ENCODE data around the gene SLC37A2.

SLC37A2 gene

DNA sequence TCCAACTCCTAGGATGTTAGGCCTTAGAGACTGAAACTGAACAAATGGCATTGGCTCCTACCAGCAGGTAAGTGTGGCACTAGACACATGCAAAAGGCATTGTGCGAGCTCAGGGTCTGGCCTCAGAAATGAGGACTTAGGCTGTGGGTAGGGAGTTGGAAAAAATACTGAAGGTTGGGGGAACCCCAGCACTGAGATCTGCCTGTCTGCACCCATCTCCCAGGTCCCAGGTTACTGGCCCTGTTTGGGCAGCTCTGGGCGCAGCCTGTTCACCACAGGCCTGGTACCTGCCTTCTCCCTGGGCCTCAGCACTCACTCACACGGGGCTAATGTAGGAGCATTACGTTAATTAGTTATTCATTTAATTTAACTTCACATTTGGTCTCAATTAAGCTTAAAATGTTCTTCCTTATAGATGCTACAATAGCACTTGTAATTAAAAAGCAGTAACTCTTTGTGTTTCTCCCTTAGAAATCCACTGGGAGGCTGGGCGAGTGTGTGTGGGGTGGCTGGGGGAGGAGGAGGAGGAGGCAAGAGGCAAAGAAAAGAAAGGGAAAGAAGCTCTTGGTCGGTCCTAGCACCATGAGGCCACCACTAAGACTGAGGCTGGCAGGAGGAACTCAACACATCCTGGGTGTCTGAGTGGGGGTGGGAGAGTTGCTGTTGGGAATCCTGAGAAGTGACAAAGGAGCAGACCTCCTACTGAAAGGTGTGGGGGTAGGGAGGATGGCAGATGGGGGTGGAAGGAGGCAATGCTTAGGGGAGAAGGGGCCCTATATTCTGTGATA is 29.0 kb downstream of the SLC37A2 start:
- H3K27ac Mint-ChIP-seq = peak overlapping the region; percentile 56
- peaks cover 27% of the 10 kb centered on the region for H3K4me1 Mint-ChIP-seq (ENCODE audit: low read depth)
- no peak overlapping the region for H3K4me3 Mint-ChIP-seq
- intact Hi-C loops (cut with micrococcal nuclease) = loop anchor here (2.0 kb wide), 1 partner anchor 49 kb away; no protein-coding TSS in a partner anchor
- H3K27me3 Mint-ChIP-seq = no peaks in the 10 kb centered on the region
- no peaks in the 10 kb centered on the region for H3K9me3 Mint-ChIP-seq
- peaks cover 76% of the 10 kb centered on the region for H3K36me3 Mint-ChIP-seq (ENCODE audit: low read depth)

DNA sequence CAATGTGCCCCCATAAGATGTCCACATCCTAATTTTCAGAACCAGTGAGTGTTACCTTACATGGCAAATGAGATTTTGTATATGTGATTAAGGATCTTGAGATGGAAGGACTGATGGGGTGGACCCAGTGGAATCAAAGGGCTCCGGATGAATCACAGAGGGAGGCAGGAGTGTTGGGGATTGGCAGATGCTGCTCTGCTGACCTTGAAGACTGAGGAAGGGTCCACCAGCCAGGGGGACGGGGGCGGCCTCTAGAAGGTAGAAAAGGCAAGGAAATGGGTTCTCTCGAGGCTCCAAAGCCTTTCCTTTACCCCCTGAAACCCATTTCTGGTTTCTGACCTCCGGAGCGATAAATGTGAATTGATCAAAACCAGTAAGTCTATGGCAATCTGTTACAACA is 29.6 kb downstream of the SLC37A2 start:
- Mint-ChIP-seq H3K27ac (peak overlapping the region; percentile 56), H3K27me3 (no peaks in the 10 kb centered on the region), H3K4me1 (ENCODE audit: low read depth) (peaks cover 27% of the 10 kb centered on the region), H3K4me3 (no peak overlapping the region), H3K36me3 (ENCODE audit: low read depth) (peaks cover 75% of the 10 kb centered on the region), H3K9me3 (no peaks in the 10 kb centered on the region)
- intact Hi-C loops (cut with micrococcal nuclease) = no loop called here

- Mint-ChIP-seq H3K9me3 (no peaks in the 10 kb centered on the region), H3K27ac (peak overlapping the region; percentile 61), H3K4me3 (no peak overlapping the region), H3K27me3 (no peaks in the 10 kb centered on the region), H3K4me1 (ENCODE audit: low read depth) (peaks cover 27% of the 10 kb centered on the region), H3K36me3 (ENCODE audit: low read depth) (peaks cover 73% of the 10 kb centered on the region)
- intact Hi-C loops (cut with micrococcal nuclease) = no loop called here
These were observed 30.4 kb downstream of the SLC37A2 start for GRCh38 chr11:125093502-125093901.

DNA sequence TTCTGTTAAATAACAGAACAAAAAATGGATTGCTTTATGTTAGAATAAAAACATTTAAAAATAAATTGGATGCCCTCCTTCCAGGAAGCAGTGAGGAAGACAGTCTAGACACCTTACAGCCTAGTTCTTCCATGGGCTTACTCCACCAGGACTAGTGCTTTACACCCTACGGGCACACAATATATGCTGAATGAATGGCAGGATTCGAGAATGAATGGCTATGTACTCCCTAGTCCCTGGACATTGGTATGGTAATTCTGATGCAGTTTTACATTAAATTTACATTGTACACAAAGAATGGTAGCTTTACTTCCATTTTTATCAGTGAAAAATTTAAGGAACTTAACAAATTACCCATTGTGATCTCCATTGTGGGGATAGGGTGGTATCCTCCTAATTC is 31.6 kb downstream of the SLC37A2 start:
- peaks cover 27% of the 10 kb centered on the region for H3K4me1 Mint-ChIP-seq (ENCODE audit: low read depth)
- intact Hi-C loops (cut with micrococcal nuclease) = no loop called here
- no peak overlapping the region for H3K4me3 Mint-ChIP-seq

GRCh38 chr11:125100136-125100535 is 37.0 kb downstream of the SLC37A2 start:
- Mint-ChIP-seq H3K27me3 (no peaks in the 10 kb centered on the region), H3K27ac (no peak overlapping the region), H3K9me3 (no peaks in the 10 kb centered on the region), H3K36me3 (ENCODE audit: low read depth) (peaks cover 65% of the 10 kb centered on the region), H3K4me1 (ENCODE audit: low read depth) (peaks cover 23% of the 10 kb centered on the region), H3K4me3 (no peak overlapping the region)
- intact Hi-C loops (cut with micrococcal nuclease) = no loop called here

More for the DNA sequence above, 31.6 kb downstream of the SLC37A2 start:
- Mint-ChIP-seq H3K36me3 (ENCODE audit: low read depth) (peaks cover 73% of the 10 kb centered on the region), H3K27ac (no peak overlapping the region), H3K27me3 (no peaks in the 10 kb centered on the region), H3K9me3 (no peaks in the 10 kb centered on the region)

GRCh38 chr11:125101596-125101995 is 38.5 kb downstream of the SLC37A2 start:
- Mint-ChIP-seq H3K27me3 (no peaks in the 10 kb centered on the region), H3K36me3 (ENCODE audit: low read depth) (peaks cover 53% of the 10 kb centered on the region), H3K27ac (peak overlapping the region; percentile 3), H3K4me3 (no peak overlapping the region), H3K9me3 (no peaks in the 10 kb centered on the region), H3K4me1 (ENCODE audit: low read depth) (peaks cover 36% of the 10 kb centered on the region)
- intact Hi-C loops (cut with micrococcal nuclease) = no loop called here

- Mint-ChIP-seq H3K4me3 (no peak overlapping the region), H3K4me1 (ENCODE audit: low read depth) (peaks cover 36% of the 10 kb centered on the region), H3K9me3 (no peaks in the 10 kb centered on the region), H3K36me3 (ENCODE audit: low read depth) (peaks cover 49% of the 10 kb centered on the region), H3K27ac (peak overlapping the region; percentile 3), H3K27me3 (no peaks in the 10 kb centered on the region)
- intact Hi-C loops (cut with micrococcal nuclease) = no loop called here
These were observed 38.9 kb downstream of the SLC37A2 start for GRCh38 chr11:125102025-125102424.

- intact Hi-C loops (cut with micrococcal nuclease) = no loop called here
- no peaks in the 10 kb centered on the region for H3K27me3 Mint-ChIP-seq
- H3K36me3 Mint-ChIP-seq (ENCODE audit: low read depth) = peaks cover 45% of the 10 kb centered on the region
- H3K9me3 Mint-ChIP-seq = no peaks in the 10 kb centered on the region
- H3K4me1 Mint-ChIP-seq (ENCODE audit: low read depth) = peaks cover 36% of the 10 kb centered on the region
- peak overlapping the region; percentile 3 for H3K27ac Mint-ChIP-seq
- H3K4me3 Mint-ChIP-seq = no peak overlapping the region
These were observed 39.4 kb downstream of the SLC37A2 start for GRCh38 chr11:125102510-125102909.

- Mint-ChIP-seq H3K4me3 (no peak overlapping the region), H3K27me3 (no peaks in the 10 kb centered on the region), H3K9me3 (no peaks in the 10 kb centered on the region), H3K36me3 (ENCODE audit: low read depth) (peaks cover 16% of the 10 kb centered on the region), H3K4me1 (ENCODE audit: low read depth) (peaks cover 39% of the 10 kb centered on the region), H3K27ac (no peak overlapping the region)
- intact Hi-C loops (cut with micrococcal nuclease) = no loop called here
These were observed 42.8 kb downstream of the SLC37A2 start for GRCh38 chr11:125105926-125106325.

DNA sequence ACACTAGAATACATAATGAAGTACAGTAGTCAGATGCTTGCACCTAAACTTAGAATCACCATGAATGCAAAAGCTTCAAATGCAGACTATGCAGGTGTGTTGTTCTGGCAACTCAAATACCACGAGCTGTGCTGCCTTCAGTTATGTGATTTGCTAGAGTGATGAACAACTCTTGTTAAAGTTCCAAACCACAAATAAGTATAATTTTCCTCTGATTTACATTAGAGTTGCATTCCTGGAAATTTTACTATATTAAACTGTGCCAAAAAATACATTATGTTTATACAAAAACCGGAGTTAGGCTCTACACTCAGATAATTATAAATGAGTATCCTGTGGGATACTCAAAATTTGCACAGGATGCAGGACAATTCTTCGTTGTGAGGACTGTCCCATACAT is 45.4 kb downstream of the SLC37A2 start:
- H3K9me3 Mint-ChIP-seq = no peaks in the 10 kb centered on the region
- H3K27me3 Mint-ChIP-seq = no peaks in the 10 kb centered on the region
- peaks cover 30% of the 10 kb centered on the region for H3K4me1 Mint-ChIP-seq (ENCODE audit: low read depth)
- H3K27ac Mint-ChIP-seq = no peak overlapping the region
- intact Hi-C loops (cut with micrococcal nuclease) = no loop called here
- H3K36me3 Mint-ChIP-seq (ENCODE audit: low read depth) = peaks cover 10% of the 10 kb centered on the region
- no peak overlapping the region for H3K4me3 Mint-ChIP-seq

DNA sequence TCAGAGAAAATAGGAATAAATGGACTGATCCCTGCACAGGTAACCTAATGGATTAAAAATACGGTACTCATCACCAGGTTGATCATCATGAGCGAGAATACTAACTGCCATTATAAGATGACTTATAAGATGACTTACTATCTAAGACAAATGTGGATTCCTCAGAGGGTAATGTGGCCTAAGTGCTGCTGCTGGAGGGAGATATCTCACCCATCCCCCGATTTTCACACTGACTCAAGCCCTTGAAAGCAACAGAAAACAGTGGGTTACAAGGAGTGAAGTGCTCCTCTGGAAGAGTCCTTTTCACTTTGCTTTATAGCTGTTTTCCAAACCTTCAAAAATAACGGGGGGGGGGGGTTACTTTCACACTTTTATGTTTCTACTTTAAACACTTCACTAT is 47.4 kb downstream of the SLC37A2 start:
- H3K9me3 Mint-ChIP-seq = no peaks in the 10 kb centered on the region
- intact Hi-C loops (cut with micrococcal nuclease) = loop anchor here (2.0 to 5.0 kb wide), 4 partner anchors 38 to 488 kb away; partner anchors contain the start of genes CCDC15, SLC37A2 and TBRG1
- H3K4me3 Mint-ChIP-seq = no peak overlapping the region
- H3K27me3 Mint-ChIP-seq = no peaks in the 10 kb centered on the region
- peaks cover 10% of the 10 kb centered on the region for H3K36me3 Mint-ChIP-seq (ENCODE audit: low read depth)
- peaks cover 22% of the 10 kb centered on the region for H3K4me1 Mint-ChIP-seq (ENCODE audit: low read depth)
- peak overlapping the region; percentile 95 for H3K27ac Mint-ChIP-seq

DNA sequence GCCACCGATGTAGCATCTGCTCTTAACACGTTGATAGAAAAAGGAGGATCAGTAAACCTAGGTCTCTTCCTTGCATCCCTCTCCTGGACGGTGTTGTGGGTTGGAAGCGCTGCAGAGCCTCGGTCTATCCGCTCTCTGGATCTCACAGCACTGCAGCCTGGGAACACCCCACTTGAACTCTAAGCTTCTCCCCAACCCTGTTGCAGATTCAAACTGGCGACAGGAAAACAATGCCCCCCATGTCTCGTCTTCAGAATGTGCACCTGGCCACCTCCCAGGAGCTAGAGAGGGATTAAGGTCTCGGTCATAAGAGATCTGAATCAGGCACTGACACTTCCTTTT is 47.9 kb downstream of the SLC37A2 start:
- intact Hi-C loops (cut with micrococcal nuclease) = loop anchor here (1.0 to 5.0 kb wide), 5 partner anchors 13 to 489 kb away; partner anchors contain the start of genes CCDC15, SLC37A2 and TBRG1
- H3K36me3 Mint-ChIP-seq (ENCODE audit: low read depth) = peaks cover 10% of the 10 kb centered on the region
- no peaks in the 10 kb centered on the region for H3K27me3 Mint-ChIP-seq
- H3K27ac Mint-ChIP-seq = peak overlapping the region; percentile 95
- no peaks in the 10 kb centered on the region for H3K9me3 Mint-ChIP-seq
- H3K4me3 Mint-ChIP-seq = peak overlapping the region; percentile 96
- H3K4me1 Mint-ChIP-seq (ENCODE audit: low read depth) = peaks cover 17% of the 10 kb centered on the region

- peak within 1 kb of the TSS; percentile 95 for H3K27ac Mint-ChIP-seq
These were observed 48.5 kb downstream of the SLC37A2 start, which contains the start of gene TMEM218 for GRCh38 chr11:125111343-125112207. TMEM218 (minus strand) TSS chr11:125111626; CDS start chr11:125102241, 9,385 bp downstream.

GRCh38 chr11:125112208-125112604 is 49.1 kb downstream of the SLC37A2 start:
- H3K27ac Mint-ChIP-seq = peak overlapping the region; percentile 95
- H3K4me3 Mint-ChIP-seq = peak overlapping the region; percentile 96

More at GRCh38 chr11:125111343-125112207, 48.5 kb downstream of the SLC37A2 start, which contains the start of gene TMEM218:
- Mint-ChIP-seq H3K36me3 (ENCODE audit: low read depth) (peaks cover 10% of the 10 kb centered on the region), H3K27me3 (no peaks in the 10 kb centered on the region), H3K9me3 (no peaks in the 10 kb centered on the region), H3K4me3 (peak within 1 kb of the TSS; percentile 96), H3K4me1 (ENCODE audit: low read depth) (peaks cover 12% of the 10 kb centered on the region)
- intact Hi-C loops (cut with micrococcal nuclease) = loop anchor here (1.0 to 5.0 kb wide), 5 partner anchors 13 to 489 kb away; partner anchors contain the start of genes CCDC15, SLC37A2 and TBRG1

More at GRCh38 chr11:125112208-125112604, 49.1 kb downstream of the SLC37A2 start:
- H3K27me3 Mint-ChIP-seq = peaks cover 4% of the 10 kb centered on the region
- H3K4me1 Mint-ChIP-seq (ENCODE audit: low read depth) = peaks cover 12% of the 10 kb centered on the region
- H3K9me3 Mint-ChIP-seq = no peaks in the 10 kb centered on the region
- intact Hi-C loops (cut with micrococcal nuclease) = loop anchor here (5.0 kb wide), 2 partner anchors 160 to 490 kb away; partner anchors contain the start of genes CCDC15 and TBRG1
- peaks cover 10% of the 10 kb centered on the region for H3K36me3 Mint-ChIP-seq (ENCODE audit: low read depth)

Data from dendritic cell treated with granulocyte-macrophage colony-stimulating factor and Interleukin-4, amounts not matched to agents 40 ng/mL and 50 ng/mL, for 4 days (primary cell).